Measurements from ENCODE around the gene CNTN2.

GRCh38 chr1:205061665-205062069 lies 18.7 kb downstream of the CNTN2 start:
- TF ChIP-seq CTCF (conservative IDR thresholded peaks at IDR 0.05 in 1 of 2, IDR thresholded peaks at IDR 0.05 in 1 of 2; ENCODE audit: low read depth in 1 of 2, low read length in 2 of 2) (peak; percentile 93 to 94), EZH2 (IDR thresholded peaks at IDR 0.05; ENCODE audit: low read length, missing control alignments) (no peak)

Data from fibroblast of lung (primary cell).